H9 (cell line): ENCODE data around the gene ACSL4. TPM values are rescaled to one million over a fixed set of nuclear protein-coding genes. Genes with fewer than 3 reads are reported as not detected.

Source experiments
- DNase-seq: peaks from one replicate; pipeline ENCODE4 v3.0.0-alpha.2; 2017
- H2AFZ ChIP-seq: one replicate; pipeline ENCODE4 v1.6.1; 2013; ENCODE audit warnings: mild to moderate bottlenecking, low read length, control low read depth, moderate library complexity
- H2AK5ac ChIP-seq: 2 replicates; pipeline ENCODE4 v1.6.1; 2013; ENCODE audit warnings: low read length, control low read depth, mixed read lengths; ENCODE audit not compliant: insufficient read length
- H2BK120ac ChIP-seq: one replicate; pipeline ENCODE4 v1.6.1; 2013; ENCODE audit warnings: low read depth, mild to moderate bottlenecking, low read length, control low read depth, inconsistent platforms; ENCODE audit not compliant: poor library complexity, severe bottlenecking
- H2BK12ac ChIP-seq: 2 replicates; pipeline ENCODE4 v1.6.1; 2013; ENCODE audit warnings: low read length, control low read depth, mixed read lengths, low read depth; ENCODE audit not compliant: insufficient read length
- H2BK15ac ChIP-seq: 2 replicates; pipeline ENCODE4 v1.6.1; 2013; ENCODE audit warnings: low read depth, low read length, control low read depth
- H2BK20ac ChIP-seq: one replicate; pipeline ENCODE4 v1.6.1; 2013; ENCODE audit warnings: low read depth, mild to moderate bottlenecking, low read length, control low read depth, inconsistent platforms; ENCODE audit not compliant: poor library complexity, severe bottlenecking
- H2BK5ac ChIP-seq: 2 replicates; pipeline ENCODE4 v1.6.1; 2013; ENCODE audit warnings: low read length, control low read depth, mixed read lengths; ENCODE audit not compliant: insufficient read length
- H3K14ac ChIP-seq: 2 replicates; pipeline ENCODE4 v1.6.1; 2013; ENCODE audit warnings: low read length, control low read depth; ENCODE audit not compliant: insufficient read depth
- H3K18ac ChIP-seq: 2 replicates; pipeline ENCODE4 v1.6.1; 2013; ENCODE audit warnings: low read depth, mild to moderate bottlenecking, mixed read lengths, low read length, control low read depth; ENCODE audit not compliant: insufficient read length
- H3K23ac ChIP-seq: 2 replicates; pipeline ENCODE4 v1.6.1; 2013; ENCODE audit warnings: low read length, control low read depth, mixed read lengths, low read depth; ENCODE audit not compliant: insufficient read length
- H3K23me2 ChIP-seq: 2 replicates; pipeline ENCODE4 v1.6.1; 2013; ENCODE audit warnings: low read depth, mild to moderate bottlenecking, mixed read lengths, low read length, control low read depth; ENCODE audit not compliant: insufficient read length, poor library complexity, severe bottlenecking
- H3K27ac ChIP-seq: 2 replicates; pipeline ENCODE4 v1.5.1; 2013; ENCODE audit warnings: low read length, control low read depth, mixed read lengths, low read depth; ENCODE audit not compliant: insufficient read length
- H3K27me3 ChIP-seq: 2 replicates; pipeline ENCODE4 v1.6.1; 2013; ENCODE audit warnings: low read length, control low read depth, inconsistent platforms; ENCODE audit not compliant: insufficient read depth
- H3K4ac ChIP-seq: 2 replicates; pipeline ENCODE4 v1.6.1; 2013; ENCODE audit warnings: low read depth, mild to moderate bottlenecking, control low read depth, inconsistent platforms, low read length, moderate library complexity
- H3K4me1 ChIP-seq: 2 replicates; pipeline ENCODE4 v1.6.1; 2013; ENCODE audit warnings: low read length, control low read depth, inconsistent platforms; ENCODE audit not compliant: insufficient read depth
- H3K4me2 ChIP-seq: 2 replicates; pipeline ENCODE4 v1.6.1; 2013; ENCODE audit warnings: low read length, control low read depth, mixed read lengths; ENCODE audit not compliant: insufficient read length, insufficient read depth
- H3K56ac ChIP-seq: 2 replicates; pipeline ENCODE4 v1.6.1; 2013; ENCODE audit warnings: low read depth, mild to moderate bottlenecking, mixed read lengths, low read length, control low read depth; ENCODE audit not compliant: insufficient read length
- H3K79me1 ChIP-seq: 2 replicates; pipeline ENCODE4 v1.6.1; 2013; ENCODE audit warnings: low read depth, mild to moderate bottlenecking, moderate library complexity, low read length, control low read depth, inconsistent platforms; ENCODE audit not compliant: insufficient read depth, poor library complexity, severe bottlenecking
- H3K79me2 ChIP-seq: 2 replicates; pipeline ENCODE4 v1.6.1; 2013; ENCODE audit warnings: low read length, control low read depth, inconsistent platforms; ENCODE audit not compliant: insufficient read depth
- H3K9ac ChIP-seq: 2 replicates; pipeline ENCODE4 v1.6.1; 2013; ENCODE audit warnings: low read length, control low read depth, mixed read lengths; ENCODE audit not compliant: insufficient read length; ENCODE audit errors: extremely low read depth
- H3K9me3 ChIP-seq: one replicate; pipeline ENCODE4 v1.6.1; 2013; ENCODE audit warnings: low read depth, low read length, inconsistent platforms; ENCODE audit not compliant: control insufficient read depth
- H3T11ph ChIP-seq: one replicate; pipeline ENCODE4 v1.6.1; 2013; ENCODE audit warnings: mild to moderate bottlenecking, low read length, control low read depth, inconsistent platforms
- H4K20me1 ChIP-seq: one replicate; pipeline ENCODE4 v1.6.1; 2013; ENCODE audit not compliant: control insufficient read depth, insufficient read length, insufficient read depth
- H4K5ac ChIP-seq: 2 replicates; pipeline ENCODE4 v1.6.1; 2013; ENCODE audit warnings: low read depth, mild to moderate bottlenecking, mixed read lengths, low read length, control low read depth; ENCODE audit not compliant: insufficient read length
- H4K8ac ChIP-seq: replicated peaks from 2 replicates; pipeline ENCODE4 v1.6.1; 2013; ENCODE audit warnings: low read length, control low read depth, mixed read lengths, low read depth; ENCODE audit not compliant: insufficient read length
- H4K91ac ChIP-seq: 2 replicates; pipeline ENCODE4 v1.6.1; 2013; ENCODE audit warnings: low read depth, mild to moderate bottlenecking, moderate library complexity, mixed read lengths, low read length, control low read depth; ENCODE audit not compliant: insufficient read length
- H3K27ac Mint-ChIP-seq, 3 experiments: 2 replicates in 2 of 3; 3 replicates in 1 of 3; pipeline ENCODE4 v1.8.0; 2020 to 2021; ENCODE audit warnings: mixed read lengths in 3 of 3, mild to moderate bottlenecking in 1 of 3, moderate library complexity in 1 of 3
- H3K27me3 Mint-ChIP-seq: 2 replicates; pipeline ENCODE4 v1.8.0; 2021; ENCODE audit warnings: low read depth, mild to moderate bottlenecking, moderate library complexity, mixed read lengths
- H3K36me3 Mint-ChIP-seq, 3 experiments: 2 replicates in 2 of 3; 3 replicates in 1 of 3; pipeline ENCODE4 v1.8.0; 2020 to 2021; ENCODE audit warnings: low read depth in 3 of 3, mixed read lengths in 3 of 3; ENCODE audit not compliant: insufficient read depth in 1 of 3
- H3K4me1 Mint-ChIP-seq, 2 experiments: 2 replicates each; pipeline ENCODE4 v1.8.0; 2020; ENCODE audit warnings: mixed read lengths in 2 of 2
- H3K4me3 Mint-ChIP-seq, 2 experiments: 2 replicates in 1 of 2; 3 replicates in 1 of 2; pipeline ENCODE4 v1.8.0; 2020 to 2021; ENCODE audit warnings: mild to moderate bottlenecking in 2 of 2, mixed read lengths in 2 of 2, moderate library complexity in 1 of 2
- H3K9me3 Mint-ChIP-seq, 2 experiments: 2 replicates in 1 of 2; 3 replicates in 1 of 2; pipeline ENCODE4 v1.8.0; 2020; ENCODE audit warnings: mild to moderate bottlenecking in 2 of 2, mixed read lengths in 2 of 2, moderate library complexity in 1 of 2
- CTCF ChIP-seq: fragments of 200-600 bp; sonication (generic); conservative IDR thresholded peaks from 3 replicates; pipeline ENCODE4 v1.8.0; 2021; ENCODE audit warnings: antibody characterized with exemption, mild to moderate bottlenecking
- WGBS: extraction: QIAGEN DNeasy Blood & Tissue Kit; methylation state at CpG from one replicate; pipeline ENCODE4 v1.1.7; 2013; ENCODE audit warnings: missing lambda C conversion rate, low lambda C conversion rate, mixed read lengths; ENCODE audit not compliant: insufficient read length; ENCODE audit errors: extremely low coverage; 5-methylcytosine and 5-hydroxymethylcytosine counted together
- total RNA-seq: library from RNA; stranded (reverse); gene quantifications from 2 replicates; pipeline ENCODE4 v1.2.1, GENCODE V29; 2021

Gene ACSL4
- total RNA-seq, 1 experiment from 2014 or later: 41.6 TPM

- Histone ChIP-seq H2AFZ (no peak overlapping the region), H2BK5ac (no peak overlapping the region), H2BK15ac (no peak overlapping the region), H3K9me3 (no peaks in the 10 kb centered on the region), H2AK5ac (no peak overlapping the region), H3K56ac (no peak overlapping the region), H3K4me2 (peak overlapping the region; percentile 41), H4K8ac (no peak overlapping the region), H2BK20ac (no peak overlapping the region), H3K27ac (no peak overlapping the region), H3K4me1 (no peaks in the 10 kb centered on the region), H3K4ac (no peak overlapping the region), H4K5ac (no peak overlapping the region), H3K9ac (no peak overlapping the region), H2BK120ac (no peak overlapping the region), H3T11ph (no peak overlapping the region), H3K79me2 (no peaks in the 10 kb centered on the region), H2BK12ac (no peak overlapping the region), H3K14ac (no peak overlapping the region; the same call in 1 of the 2 replicates), H3K79me1 (no peaks in the 10 kb centered on the region), H3K23ac (no peak overlapping the region), H3K27me3 (no peaks in the 10 kb centered on the region; the same call in 1 of the 2 replicates), H3K23me2 (peaks cover 3% of the 10 kb centered on the region), H4K91ac (no peak overlapping the region), H3K18ac (no peak overlapping the region), H4K20me1 (no peaks in the 10 kb centered on the region)
- WGBS: no CpG with 5 or more reads among the region's 8 CpGs
- Mint-ChIP-seq H3K4me3 (peak overlapping the region; percentile 50 to 58), H3K36me3 (peaks cover 4 to 7% (median 5%) of the 10 kb centered on the region in 3 experiments; a peak in 6 of 7 replicates), H3K9me3 (peaks cover 5 to 10% of the 10 kb centered on the region in 2 experiments; a peak in 4 of 5 replicates), H3K4me1 (peaks cover 8% of the 10 kb centered on the region in 2 experiments), H3K27ac (no peak overlapping the region), H3K27me3 (peaks cover 33% of the 10 kb centered on the region)
- no peak for DNase-seq
- no peak for TF ChIP-seq CTCF
Measured at GRCh38 chrX:109623997-109624396, 109.1 kb downstream of the ACSL4 start.
